NK-92 (cell line): ENCODE results near the gene MORN1.

Source experiments
- DNase-seq: peaks from one replicate; lab custom pipeline; 2025; ENCODE audit not compliant: unreplicated experiment; lab: John Stamatoyannopoulos, UW

MORN1 gene

DNA sequence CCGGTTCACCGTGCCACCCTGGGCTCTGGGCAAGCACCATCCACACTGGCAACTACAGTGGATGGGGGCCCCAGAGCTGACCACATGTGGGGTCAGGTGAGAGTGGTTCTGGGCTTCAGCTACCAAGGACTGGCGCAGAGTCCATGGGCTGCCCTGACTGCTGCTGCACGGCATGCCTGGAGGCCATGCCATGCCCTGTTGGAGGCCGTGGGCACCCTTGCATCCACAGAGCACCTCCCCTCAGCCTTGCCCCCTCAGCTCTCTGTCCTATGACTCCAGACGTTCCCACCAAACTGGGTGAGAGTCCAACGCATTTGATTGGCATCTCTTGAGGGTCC is 15.5 kb downstream of the MORN1 start:
- DNase-seq = no peak

DNA sequence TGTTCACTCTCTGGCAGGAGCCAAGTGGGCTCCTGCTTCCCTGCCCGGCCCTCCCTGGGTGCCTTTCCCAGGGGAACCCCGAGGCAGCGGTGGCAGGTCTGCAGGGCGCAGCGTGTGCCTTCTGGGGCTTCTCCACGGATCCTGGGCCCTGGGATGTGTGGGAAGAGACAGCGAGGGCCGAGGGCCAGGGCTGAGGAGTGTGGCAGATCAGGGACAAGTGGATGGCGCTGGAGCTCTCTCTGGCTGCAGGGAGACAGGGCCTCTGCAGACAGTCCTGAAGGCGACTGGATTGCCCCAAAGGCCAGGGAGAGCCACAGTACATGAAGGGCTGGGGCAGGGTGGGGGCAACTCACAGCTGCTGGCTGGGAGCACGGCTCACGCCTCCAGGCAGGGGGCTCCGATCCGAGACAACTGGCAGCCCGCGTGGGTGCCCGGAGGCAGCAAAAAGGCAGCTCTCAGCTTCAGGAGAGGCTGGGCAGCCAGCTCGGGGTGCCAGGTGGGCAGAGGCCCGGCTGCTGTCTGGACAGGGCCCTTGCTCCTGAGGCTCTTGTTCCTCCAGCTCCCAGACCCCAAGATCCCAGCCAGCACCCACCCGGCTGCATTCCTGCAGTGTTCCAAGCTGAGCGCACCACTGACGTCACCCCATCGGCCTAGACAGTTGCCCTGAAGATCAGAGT is 16.0 kb downstream of the MORN1 start:
- no peak for DNase-seq

DNA sequence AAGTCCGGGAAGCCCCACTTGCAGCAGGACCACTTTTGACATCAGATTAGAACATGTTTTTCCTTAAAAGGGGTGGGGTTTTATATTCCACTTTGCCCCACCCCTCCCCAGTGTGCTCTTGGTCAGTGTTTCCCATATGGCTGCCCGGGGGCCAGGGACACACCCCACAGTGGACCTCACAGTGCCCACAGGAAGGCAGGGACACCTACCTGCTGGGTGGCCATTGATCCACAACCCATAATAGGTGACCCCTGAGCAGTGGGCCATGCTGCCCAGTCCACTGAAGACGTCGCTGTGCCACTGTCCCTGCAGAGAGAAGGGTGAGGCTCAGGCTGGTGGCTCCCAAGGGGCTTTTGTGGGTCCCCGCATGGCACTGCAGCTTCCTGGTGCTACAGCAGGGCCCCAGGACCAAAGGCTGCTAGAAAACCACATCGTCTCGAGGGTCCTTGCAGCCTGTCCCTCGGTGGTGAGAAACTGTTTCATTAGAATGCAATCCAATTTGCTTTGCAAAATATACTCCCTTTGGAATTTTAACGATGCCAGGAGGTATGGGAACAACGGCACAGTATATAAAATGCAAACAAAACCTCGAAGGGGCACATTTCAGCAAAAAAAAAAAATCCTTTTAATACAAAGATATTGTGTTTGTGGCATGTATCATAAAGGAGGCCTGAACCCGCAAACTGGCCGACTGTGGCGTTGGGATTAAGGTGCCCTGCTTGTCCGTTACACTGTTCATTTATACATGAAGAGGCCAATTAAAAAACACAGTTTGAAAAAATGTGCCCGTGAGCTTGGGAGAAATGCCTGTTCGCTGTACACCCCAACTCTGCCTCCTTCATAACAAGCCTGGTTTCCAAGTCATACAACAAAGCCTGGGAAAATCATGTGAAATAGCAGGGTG is 16.9 kb downstream of the MORN1 start:
- no peak for DNase-seq

DNA sequence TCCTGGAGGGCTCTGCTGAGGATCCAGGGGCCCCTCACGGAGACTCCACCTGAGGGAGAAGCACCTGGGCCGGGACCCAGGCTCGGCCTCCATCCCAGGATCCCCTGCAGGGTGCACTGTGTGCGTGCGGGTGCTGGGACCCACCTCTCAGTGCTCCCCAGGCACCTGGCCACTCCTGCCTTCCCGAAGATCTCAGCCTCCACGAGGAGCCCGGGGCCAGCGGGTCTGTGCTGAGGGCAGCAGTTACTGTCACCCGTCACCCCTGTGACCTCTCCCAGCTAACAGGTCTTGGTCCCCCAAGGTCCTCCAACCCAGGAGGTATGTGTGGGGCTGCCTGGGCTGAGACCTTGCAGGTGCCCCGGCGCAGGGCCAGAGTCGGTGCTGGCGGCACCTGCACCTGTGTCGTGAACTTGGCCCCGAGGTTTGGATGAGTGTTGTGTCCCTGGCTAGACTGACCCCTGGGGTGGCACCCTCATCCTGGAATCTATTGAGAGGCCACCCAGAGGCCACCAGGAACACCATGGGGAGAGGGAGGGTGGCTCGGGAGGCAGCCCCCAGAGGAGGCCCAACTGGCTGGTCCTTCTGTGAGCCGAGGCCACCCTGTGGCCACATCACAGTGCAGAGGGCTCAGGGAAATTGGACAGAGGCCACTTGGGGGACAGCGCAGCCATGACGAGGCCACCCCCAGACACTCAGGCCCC is 17.7 kb downstream of the MORN1 start:
- DNase-seq = no peak

DNA sequence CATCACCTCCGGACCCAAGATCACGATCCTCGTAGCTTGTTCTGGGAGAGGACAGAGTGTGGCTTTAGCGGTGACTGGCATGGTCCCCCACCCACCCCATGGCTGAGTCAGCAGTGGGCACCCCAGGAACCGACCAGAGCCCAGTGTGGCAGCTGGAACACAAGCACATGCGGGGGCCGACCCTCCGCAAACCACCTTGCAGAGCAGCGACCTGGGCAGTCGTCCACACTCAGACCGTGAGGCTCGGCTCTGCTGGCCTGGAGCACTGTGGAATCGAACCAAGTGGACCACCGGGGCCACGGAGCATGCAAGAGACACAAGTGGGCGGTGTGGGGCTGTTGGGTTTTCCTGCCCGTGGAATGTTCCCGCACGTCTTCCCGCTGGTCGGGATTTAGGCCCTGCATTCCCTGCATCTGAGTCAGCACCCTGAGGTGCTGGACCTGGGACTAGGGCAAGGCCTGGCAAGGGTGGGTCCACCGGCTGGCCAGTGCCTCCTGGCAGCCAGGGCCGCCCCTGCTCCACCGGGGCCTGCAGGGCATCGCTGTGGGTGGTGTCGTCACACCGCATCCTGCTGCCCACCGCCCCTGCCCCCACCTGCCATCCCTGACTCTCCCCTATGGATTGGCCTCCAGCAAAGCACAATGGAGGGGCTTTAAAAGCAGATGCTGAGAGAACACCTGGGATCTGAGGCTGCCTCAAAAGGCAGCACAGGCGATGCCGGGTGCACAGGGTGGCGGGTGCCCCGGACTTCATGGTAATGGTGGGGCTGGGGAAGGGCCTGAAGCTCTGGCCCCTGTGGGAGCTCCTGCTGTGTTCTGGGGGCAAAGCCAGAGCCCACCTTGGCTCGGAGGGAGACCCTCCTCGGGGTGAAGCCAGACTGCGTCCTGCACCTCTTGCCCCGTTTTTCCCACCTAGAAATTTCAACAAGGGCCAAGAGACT is 18.5 kb downstream of the MORN1 start:
- DNase-seq = no peak

DNA sequence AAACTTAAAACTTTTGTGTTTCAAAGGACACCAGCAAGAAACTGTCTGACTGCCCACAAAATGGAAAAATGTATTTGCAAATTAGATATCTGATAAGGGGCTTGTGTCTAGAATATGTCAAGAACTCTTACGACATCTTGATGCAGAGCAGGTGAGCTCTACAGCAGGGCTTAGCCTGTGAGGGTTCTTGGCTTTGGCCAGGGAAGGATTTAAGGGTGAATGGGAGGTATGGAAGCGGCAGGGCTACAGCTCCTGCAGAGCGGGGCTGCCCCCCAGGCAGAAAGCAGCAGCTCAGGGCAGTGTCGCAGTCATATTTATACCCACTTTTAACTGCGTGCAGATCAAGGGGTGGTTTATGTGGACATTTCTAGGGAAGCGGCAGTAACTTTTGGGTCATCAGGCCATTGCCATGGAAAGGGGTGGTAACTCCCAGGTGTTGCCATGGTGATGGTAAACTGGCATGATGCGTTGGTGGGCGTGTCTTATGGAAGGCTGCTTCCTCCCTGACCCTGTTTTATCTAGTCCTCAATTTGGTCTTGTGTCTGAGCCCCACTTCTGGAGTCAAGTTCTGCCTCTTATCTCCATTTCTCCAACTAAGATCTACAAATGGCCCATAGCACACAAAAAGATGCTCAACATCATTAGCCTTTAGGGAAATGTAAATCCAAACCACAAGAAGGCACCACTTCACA is 23.2 kb downstream of the MORN1 start:
- no peak for DNase-seq

DNA sequence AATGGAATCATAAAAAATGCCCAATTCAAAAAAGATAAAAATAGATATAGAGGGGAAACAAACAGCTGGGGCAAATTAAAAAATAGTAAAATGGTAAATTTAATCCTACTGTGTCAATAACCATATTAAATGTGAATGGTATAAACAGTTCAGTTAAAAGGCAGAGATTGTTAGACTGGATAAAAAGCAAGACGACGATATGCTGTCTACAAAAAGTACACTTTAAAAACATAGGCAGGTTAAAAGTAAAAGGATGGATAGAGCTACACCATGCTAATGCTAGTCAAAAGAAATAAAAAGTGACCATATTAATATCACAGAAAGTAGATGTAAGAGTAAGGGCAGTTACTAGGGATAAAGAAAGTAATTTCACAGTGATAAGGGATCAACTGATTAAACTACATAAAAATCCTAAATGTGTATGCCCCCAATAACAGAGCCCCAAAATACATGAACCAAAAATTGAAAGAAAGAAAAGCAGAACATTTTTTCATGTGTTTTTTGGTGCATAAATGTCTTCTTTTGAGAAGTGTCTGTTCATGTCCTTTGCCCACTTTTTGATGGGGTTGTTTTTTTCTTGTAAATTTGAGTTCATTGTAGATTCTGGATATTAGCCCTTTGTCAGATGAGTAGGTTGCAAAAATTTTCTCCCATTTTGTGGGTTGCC is 27.4 kb downstream of the MORN1 start:
- DNase-seq = no peak

DNA sequence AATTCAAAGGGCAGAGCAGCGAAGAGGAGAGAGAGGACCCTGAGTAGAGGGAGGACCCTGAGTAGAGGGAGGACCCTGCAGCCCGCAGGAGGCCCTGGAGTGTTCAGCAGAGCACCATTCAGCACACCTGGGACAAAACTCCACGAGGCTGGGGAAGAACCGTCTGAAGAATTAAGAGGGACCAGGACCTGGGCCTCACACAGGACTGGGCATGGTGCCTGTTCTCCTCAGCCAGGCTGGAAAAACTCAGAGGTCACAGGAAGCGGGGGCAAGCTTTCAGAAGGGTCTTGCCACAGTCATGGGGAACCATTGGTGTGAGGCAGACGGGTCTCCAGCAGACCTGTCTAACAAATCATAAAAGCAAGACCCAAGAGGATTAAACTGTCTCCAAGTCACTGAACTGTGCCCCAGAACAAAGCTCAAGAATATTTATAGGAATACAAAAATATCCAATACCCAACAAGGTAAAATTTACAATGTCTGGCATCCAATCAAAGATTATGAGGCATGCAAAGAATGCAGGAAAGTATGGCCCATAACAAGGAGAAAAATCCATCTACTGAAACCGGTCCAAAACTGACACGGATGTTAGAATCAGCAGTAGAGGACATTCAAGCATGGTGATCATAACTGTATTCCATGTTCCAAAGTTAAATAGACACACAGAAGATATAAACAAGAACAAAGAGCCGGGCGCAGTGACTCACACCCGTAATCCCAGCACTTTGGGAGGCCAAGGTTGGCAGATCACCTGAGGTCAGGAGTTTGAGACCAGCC is 30.6 kb downstream of the MORN1 start:
- no peak for DNase-seq

DNA sequence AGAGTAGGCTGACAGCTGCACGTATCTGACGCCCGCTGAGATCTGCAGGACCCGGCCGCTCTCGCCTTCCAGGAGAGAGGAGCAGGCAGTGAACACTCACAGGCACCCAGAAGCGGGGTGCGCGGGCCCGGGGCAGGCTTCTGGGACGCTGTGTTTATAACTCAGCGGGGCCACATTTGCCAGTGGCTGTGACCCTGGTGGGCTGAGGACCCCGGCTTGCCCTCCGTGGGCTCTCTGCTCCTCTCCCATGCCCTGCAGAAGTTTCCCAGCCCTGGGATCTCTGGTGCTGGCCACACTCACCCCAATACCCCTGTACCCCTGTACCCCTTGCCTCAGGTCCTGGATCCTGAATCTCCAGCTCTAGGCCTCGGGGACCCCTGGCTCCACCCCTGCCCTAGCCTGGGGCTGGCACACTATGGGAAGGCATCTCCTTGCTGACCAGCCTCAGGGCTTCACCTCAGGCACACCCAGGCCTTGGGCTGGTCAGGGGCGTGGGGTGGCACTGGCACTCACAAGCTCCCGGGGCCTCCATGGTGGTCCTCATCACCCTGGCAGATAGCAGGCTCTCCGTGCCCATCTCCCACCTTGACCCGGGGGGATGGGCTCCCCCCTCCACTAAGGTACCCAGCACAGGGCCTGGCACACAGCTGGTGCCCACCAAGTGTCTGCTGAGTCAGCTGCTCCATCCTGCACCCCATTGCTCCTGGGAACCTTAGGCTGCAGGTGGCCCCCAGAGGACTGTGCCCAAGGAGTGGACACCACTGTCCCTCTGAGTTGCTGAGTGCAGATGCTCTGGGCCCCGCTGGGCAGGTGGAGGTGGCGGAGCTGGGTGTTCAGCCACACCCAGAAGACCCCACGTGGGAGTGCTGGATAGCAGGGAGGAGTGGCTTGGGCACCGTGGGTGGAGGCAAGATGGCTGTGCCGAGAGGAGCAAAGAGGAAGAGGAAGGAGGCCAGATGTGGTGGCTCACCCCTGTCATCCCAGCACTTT is 32.4 kb downstream of the MORN1 start:
- DNase-seq = no peak

DNA sequence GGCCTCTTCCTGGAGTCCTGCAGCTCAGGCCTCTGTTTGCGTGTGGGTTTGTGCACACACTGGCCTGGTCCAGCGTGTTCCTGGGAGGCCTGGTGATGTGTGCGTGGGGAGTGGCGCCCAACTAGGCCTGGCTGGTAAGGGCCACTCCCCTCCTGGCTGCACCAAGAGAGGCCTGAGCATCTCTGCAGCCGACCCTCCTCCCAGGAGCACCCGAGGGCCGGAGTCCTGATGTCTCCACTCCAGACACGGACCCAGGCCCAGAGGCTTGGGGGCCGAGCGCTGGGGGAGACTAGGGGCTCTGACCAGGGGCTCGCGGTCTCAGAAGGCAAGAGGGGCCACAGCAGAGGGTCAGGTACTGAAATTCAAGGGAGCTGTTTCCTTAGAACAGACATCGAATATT is 33.3 kb downstream of the MORN1 start:
- no peak for DNase-seq

DNA sequence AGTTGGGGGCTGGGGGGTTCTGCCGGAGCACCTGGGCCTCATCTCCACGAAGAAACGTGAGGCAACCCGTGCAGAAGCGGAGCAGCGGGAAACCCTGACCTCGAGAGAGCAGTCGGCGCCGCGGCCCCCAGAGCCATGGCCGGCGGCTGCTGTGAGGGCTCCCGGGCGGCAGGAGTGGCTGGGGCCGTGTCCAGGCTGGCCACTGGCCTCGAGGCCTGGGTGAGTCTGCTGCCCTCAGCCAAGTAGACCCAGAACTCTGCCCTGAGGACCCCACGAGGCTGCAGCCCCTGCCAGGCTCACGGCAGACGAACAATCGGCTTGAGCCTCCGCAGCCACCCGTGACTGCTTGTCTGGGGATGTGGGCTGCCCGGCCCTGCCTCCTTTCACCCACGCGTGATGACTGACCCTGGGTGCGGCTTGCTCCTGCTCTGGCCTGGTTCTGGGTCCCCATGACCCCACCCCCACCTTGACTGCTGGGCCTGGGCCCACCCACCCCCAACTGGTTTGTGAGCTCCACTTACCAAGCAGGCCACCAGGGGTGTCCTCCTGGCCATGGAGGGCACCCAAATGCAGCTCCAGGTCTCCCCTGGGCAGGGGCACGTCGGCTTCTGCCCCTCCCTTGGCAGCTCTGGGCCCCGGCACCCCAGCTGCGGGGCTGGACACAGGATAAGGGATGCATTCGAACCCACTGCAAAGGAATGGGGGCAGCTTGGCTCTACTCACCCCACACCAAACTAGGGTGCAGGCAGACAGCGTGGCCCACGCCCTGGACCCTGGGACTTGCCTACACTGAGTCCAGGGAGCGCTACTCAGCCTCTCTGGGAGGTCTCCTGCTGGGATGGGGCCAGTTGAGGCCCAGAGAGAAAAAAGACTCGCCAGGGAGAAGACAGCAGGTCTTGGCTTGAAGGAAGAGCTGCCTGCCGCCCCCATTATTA is 34.2 kb downstream of the MORN1 start:
- no peak for DNase-seq

DNA sequence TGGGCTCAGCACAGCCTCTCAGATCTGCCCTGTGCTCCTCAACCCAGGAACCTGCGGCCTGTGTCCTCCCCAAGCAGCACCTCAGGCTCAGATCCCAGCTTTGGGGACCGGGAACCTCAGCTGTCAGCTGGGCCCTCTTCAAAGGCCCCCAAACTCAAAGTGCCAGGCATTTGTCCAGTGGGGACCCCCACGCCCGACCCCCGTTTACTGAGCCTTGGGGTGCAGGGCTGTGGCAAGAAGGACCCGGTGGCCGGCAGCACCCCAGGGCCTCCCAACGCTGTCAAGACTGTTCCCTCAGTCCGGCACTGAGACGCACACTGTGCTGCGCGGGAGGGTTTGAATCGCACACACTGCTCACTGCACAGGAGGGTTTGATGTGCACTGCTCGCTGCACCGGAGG is 35.0 kb downstream of the MORN1 start:
- no peak for DNase-seq

DNA sequence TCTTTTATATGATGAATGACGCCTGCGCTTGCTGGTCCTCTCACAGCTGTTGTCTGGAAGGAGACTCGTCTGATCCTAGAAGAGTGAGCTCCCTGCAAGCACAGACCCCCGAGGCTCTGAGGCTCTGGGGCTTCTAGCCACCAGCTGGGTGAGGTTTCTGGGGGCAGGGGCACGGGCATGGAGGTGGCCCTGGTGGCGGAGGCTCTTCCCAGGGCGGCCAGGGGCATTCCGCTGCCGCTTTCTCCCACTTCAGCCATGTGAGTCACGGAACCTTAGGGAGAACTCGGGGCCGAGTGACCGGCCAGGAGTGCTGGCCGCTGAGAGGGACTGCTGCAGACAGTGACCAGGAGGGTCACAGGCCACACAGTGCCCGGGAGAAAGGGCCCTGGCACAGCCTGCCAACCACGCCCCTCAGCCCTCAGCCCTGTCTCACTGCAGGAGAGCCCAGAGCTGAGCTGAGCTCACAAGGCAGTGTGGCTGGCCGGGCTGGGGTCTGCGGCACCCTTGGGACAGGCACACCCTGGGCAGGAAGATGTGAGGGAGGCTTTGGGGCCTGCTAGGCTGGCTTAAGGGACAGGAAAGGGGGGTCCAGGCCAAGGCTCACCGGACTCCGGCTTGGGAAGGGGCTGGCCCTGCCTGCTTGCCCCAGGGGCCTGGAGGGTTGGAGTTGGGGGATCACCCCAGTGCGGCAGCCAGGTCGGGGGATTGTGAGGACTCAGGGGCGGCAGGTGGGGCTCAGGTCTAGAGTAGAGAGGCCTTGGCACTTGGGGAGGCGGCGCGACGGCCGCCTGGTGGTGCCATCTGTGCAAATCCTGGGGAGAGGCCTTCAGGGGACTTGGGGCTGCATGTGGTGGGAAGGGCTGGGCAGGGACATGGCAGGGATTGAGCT is 35.7 kb downstream of the MORN1 start:
- DNase-seq = no peak

DNA sequence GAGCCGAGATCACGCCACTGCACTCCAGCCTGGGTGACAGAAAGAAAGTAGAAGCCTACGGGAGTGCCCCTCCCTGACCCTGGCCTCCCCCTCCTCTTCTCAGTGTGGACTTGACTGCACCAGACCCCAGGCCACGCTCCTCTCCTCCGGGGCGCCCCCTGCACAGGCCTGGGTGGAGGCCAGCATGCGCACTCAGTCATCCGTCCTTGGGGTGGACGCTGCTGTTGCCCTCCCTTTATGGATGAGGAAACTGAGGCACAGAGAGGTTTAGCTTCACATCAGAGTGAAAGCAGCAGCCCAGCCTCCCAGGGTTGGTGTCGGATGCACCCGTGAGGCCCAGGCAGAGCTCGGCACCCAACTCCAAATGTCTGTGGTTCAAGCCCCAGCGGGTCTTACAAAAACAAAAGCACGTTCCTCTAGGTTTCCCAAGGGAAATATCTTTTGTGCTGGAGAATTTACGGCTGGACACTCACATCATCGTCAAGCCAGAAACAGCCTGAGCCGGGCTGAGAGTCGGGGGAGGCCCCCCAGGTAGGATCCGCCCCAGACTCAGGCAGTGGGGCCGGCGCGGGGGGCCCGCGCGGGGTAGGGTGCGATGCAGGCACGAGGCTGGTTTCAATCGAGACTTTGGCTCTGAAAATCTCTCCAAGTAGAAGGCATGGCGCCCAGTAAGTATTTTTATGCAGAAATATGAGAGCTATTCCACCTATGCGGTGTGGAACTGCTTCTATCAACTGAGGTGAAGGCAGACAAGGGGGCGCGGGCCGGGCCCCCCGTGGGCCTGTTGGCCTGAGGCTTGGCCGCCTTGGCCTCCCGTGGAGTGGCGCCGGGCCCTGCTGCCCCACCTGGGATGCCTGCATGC is 36.6 kb downstream of the MORN1 start:
- DNase-seq = no peak
